HG03095 (cell line): ENCODE results near the gene RBFOX2.
"Not testable (repeated sequence)": the region's sequence is repeated elsewhere in the genome, so short reads cannot be mapped to it uniquely, and the experiment has no call there.

Experiments used
- ATAC-seq: cut with Tn5 transposase; IDR thresholded peaks from one replicate; pipeline ENCODE4 v1.9.1; 2021; ENCODE audit warnings: moderate library complexity; ENCODE audit not compliant: unreplicated experiment

RBFOX2 gene

GRCh38 chr22:36042240-36042639, 13.6 kb upstream of the RBFOX2 start:
- no peak for ATAC-seq

GRCh38 chr22:36039125-36039524, 10.5 kb upstream of the RBFOX2 start:
- no peak for ATAC-seq

- ATAC-seq, result no peak
Observed at GRCh38 chr22:36037102-36037758, 8.6 kb upstream of the RBFOX2 start.

GRCh38 chr22:36036167-36036624, 7.6 kb upstream of the RBFOX2 start:
- no peak for ATAC-seq

- no peak for ATAC-seq
Observed at GRCh38 chr22:36032611-36033010, 4.0 kb upstream of the RBFOX2 start.

GRCh38 chr22:36029406-36029755, 757 bp upstream of the RBFOX2 start:
- ATAC-seq, result no peak

- no peak for ATAC-seq
Observed at GRCh38 chr22:36027935-36028645, 534 bp downstream of the RBFOX2 start.

- no peak for ATAC-seq
Observed at GRCh38 chr22:36027579-36027934, 1.1 kb downstream of the RBFOX2 start.

GRCh38 chr22:36026741-36027140, 1.9 kb downstream of the RBFOX2 start:
- no peak for ATAC-seq

- no peak for ATAC-seq
Observed at GRCh38 chr22:36022697-36023096, 5.9 kb downstream of the RBFOX2 start.

GRCh38 chr22:36022162-36022561, 6.5 kb downstream of the RBFOX2 start:
- ATAC-seq, result no peak

GRCh38 chr22:36021606-36022153, 6.9 kb downstream of the RBFOX2 start:
- no peak for ATAC-seq

GRCh38 chr22:36020865-36021264, 7.8 kb downstream of the RBFOX2 start:
- ATAC-seq, result not testable (repeated sequence)

- no peak for ATAC-seq
Observed at GRCh38 chr22:36017651-36018091, 11.0 kb downstream of the RBFOX2 start.

GRCh38 chr22:36016684-36017083, 11.9 kb downstream of the RBFOX2 start:
- ATAC-seq, result no peak

GRCh38 chr22:36015811-36016529, 12.7 kb downstream of the RBFOX2 start:
- no peak for ATAC-seq

GRCh38 chr22:36015155-36015810, 13.3 kb downstream of the RBFOX2 start:
- no peak for ATAC-seq

GRCh38 chr22:36014546-36015074, 14.0 kb downstream of the RBFOX2 start:
- no peak for ATAC-seq

- no peak for ATAC-seq
Observed at GRCh38 chr22:36012332-36012731, 16.3 kb downstream of the RBFOX2 start.

- no peak for ATAC-seq
Observed at GRCh38 chr22:36010882-36011281, 17.7 kb downstream of the RBFOX2 start.

- no peak for ATAC-seq
Observed at GRCh38 chr22:36010090-36010489, 18.5 kb downstream of the RBFOX2 start.
